Neural progenitor cell (in vitro differentiated cells): ENCODE results near the gene TPPP3.

Experiments used
- CTCF ChIP-seq: fragments of 200-600 bp; sonication (generic); IDR thresholded peaks from 2 replicates; pipeline ENCODE4 v1.5.1; 2017; ENCODE audit warnings: antibody characterized with exemption, mild to moderate bottlenecking
- EZH2 ChIP-seq: fragments of 200-600 bp; sonication (generic); IDR thresholded peaks from 2 replicates; pipeline ENCODE4 v1.6.1; 2017; ENCODE audit warnings: antibody characterized with exemption, mild to moderate bottlenecking, moderate library complexity
- EZH2phosphoT487 ChIP-seq: fragments of 200-600 bp; sonication (generic); IDR thresholded peaks from 2 replicates; pipeline ENCODE4 v1.6.1; 2017; ENCODE audit warnings: antibody characterized with exemption

DNA sequence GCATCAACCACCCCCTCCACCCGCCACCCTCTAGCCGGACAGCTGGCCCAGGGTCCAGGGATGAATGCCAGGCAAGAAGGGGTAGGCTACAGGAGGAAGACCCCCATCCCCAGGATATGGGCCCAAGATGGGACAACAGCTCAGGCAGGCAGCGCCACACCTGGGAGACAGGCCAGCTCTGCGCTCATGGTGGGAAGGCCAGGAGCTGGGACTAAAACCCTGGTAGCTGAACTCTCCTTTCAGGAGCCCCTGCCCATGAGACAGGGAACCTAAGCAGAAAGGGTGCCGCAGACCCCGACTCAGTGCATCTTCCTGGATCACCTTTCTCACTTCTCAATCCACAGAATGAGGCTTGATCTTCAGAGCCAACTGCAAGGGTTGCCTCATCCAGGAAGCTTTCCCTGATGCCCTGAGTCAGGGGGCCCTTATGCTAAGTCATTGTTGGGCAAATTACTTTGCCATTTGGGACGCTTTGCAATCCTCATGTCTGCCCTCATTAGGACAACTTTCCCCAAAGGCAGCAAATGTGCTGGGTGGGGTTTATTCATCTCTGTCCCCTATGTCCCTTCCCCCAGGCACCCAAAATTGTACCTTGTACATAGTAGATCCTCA, 14.0 kb upstream of the TPPP3 start:
- TF ChIP-seq EZH2 (no peak), CTCF (no peak), EZH2phosphoT487 (no peak)
